Measurements from ENCODE around the gene TMEM156.
"Not testable (repeated sequence)": the region's sequence is repeated elsewhere in the genome, so short reads cannot be mapped to it uniquely, and the experiment has no call there.

Gene TMEM156

GRCh38 chr4:39002058-39002457 lies 30.2 kb downstream of the TMEM156 start:
- not testable (repeated sequence) for H3K4me1 ChIP-seq (ENCODE audit: control insufficient read depth, insufficient read depth, low read length); H3K27me3 ChIP-seq (ENCODE audit: control insufficient read depth, insufficient read depth, low read length, poor library complexity, severe bottlenecking); H3K9me3 ChIP-seq (ENCODE audit: control insufficient read depth, low read length); H3K4me3 ChIP-seq (ENCODE audit: insufficient read depth, low read depth, low read length); H3K36me3 ChIP-seq (ENCODE audit: control insufficient read depth, insufficient read depth, low read length); H3K27ac ChIP-seq (ENCODE audit: insufficient read depth, low read depth, low read length, poor library complexity, severe bottlenecking)
- 84 to 95% methylated on average over 2 of the region's 4 CpGs for WGBS, 2 experiments

- no peak overlapping the region for H3K4me3 ChIP-seq (ENCODE audit: insufficient read depth, low read depth, low read length)
- no peaks in the 10 kb centered on the region for H3K27me3 ChIP-seq (ENCODE audit: control insufficient read depth, insufficient read depth, low read length, poor library complexity, severe bottlenecking)
- no peaks in the 10 kb centered on the region for H3K9me3 ChIP-seq (ENCODE audit: control insufficient read depth, low read length)
- no peaks in the 10 kb centered on the region for H3K4me1 ChIP-seq (ENCODE audit: control insufficient read depth, insufficient read depth, low read length)
- 87 to 100% methylated on average over 2 of the region's 2 CpGs for WGBS, 2 experiments
- no peak overlapping the region for H3K27ac ChIP-seq (ENCODE audit: insufficient read depth, low read depth, low read length, poor library complexity, severe bottlenecking)
- no peaks in the 10 kb centered on the region for H3K36me3 ChIP-seq (ENCODE audit: control insufficient read depth, insufficient read depth, low read length)
Observed at GRCh38 chr4:38995660-38996005, 36.6 kb downstream of the TMEM156 start.

GRCh38 chr4:38994135-38994534 lies 38.1 kb downstream of the TMEM156 start:
- H3K36me3 ChIP-seq (ENCODE audit: control insufficient read depth, insufficient read depth, low read length), result no peaks in the 10 kb centered on the region

GRCh38 chr4:38993683-38994082 lies 38.5 kb downstream of the TMEM156 start:
- Histone ChIP-seq H3K27ac (ENCODE audit: insufficient read depth, low read depth, low read length, poor library complexity, severe bottlenecking) (no peak overlapping the region), H3K9me3 (ENCODE audit: control insufficient read depth, low read length) (no peaks in the 10 kb centered on the region), H3K27me3 (ENCODE audit: control insufficient read depth, insufficient read depth, low read length, poor library complexity, severe bottlenecking) (no peaks in the 10 kb centered on the region), H3K36me3 (ENCODE audit: control insufficient read depth, insufficient read depth, low read length) (no peaks in the 10 kb centered on the region), H3K4me1 (ENCODE audit: control insufficient read depth, insufficient read depth, low read length) (no peaks in the 10 kb centered on the region), H3K4me3 (ENCODE audit: insufficient read depth, low read depth, low read length) (no peak overlapping the region)
- WGBS, 2 experiments, result 91 to 93% methylated on average over 3 of the region's 3 CpGs

More at GRCh38 chr4:38994135-38994534, 38.1 kb downstream of the TMEM156 start:
- Histone ChIP-seq H3K4me3 (ENCODE audit: insufficient read depth, low read depth, low read length) (no peak overlapping the region), H3K27me3 (ENCODE audit: control insufficient read depth, insufficient read depth, low read length, poor library complexity, severe bottlenecking) (no peaks in the 10 kb centered on the region), H3K27ac (ENCODE audit: insufficient read depth, low read depth, low read length, poor library complexity, severe bottlenecking) (no peak overlapping the region), H3K4me1 (ENCODE audit: control insufficient read depth, insufficient read depth, low read length) (no peaks in the 10 kb centered on the region), H3K9me3 (ENCODE audit: control insufficient read depth, low read length) (no peaks in the 10 kb centered on the region)
- 90 to 93% methylated on average over 4 of the region's 4 CpGs for WGBS, 2 experiments

GRCh38 chr4:38990241-38990640 lies 42.0 kb downstream of the TMEM156 start:
- no peaks in the 10 kb centered on the region for H3K36me3 ChIP-seq (ENCODE audit: control insufficient read depth, insufficient read depth, low read length)
- H3K9me3 ChIP-seq (ENCODE audit: control insufficient read depth, low read length), result no peaks in the 10 kb centered on the region
- no peaks in the 10 kb centered on the region for H3K4me1 ChIP-seq (ENCODE audit: control insufficient read depth, insufficient read depth, low read length)
- no peak overlapping the region for H3K4me3 ChIP-seq (ENCODE audit: insufficient read depth, low read depth, low read length)
- WGBS, 2 experiments, result 89 to 97% methylated on average over 5 of the region's 5 CpGs
- H3K27me3 ChIP-seq (ENCODE audit: control insufficient read depth, insufficient read depth, low read length, poor library complexity, severe bottlenecking), result no peaks in the 10 kb centered on the region
- no peak overlapping the region for H3K27ac ChIP-seq (ENCODE audit: insufficient read depth, low read depth, low read length, poor library complexity, severe bottlenecking)

- Histone ChIP-seq H3K4me3 (ENCODE audit: insufficient read depth, low read depth, low read length) (no peak overlapping the region), H3K4me1 (ENCODE audit: control insufficient read depth, insufficient read depth, low read length) (no peaks in the 10 kb centered on the region), H3K27ac (ENCODE audit: insufficient read depth, low read depth, low read length, poor library complexity, severe bottlenecking) (no peak overlapping the region), H3K27me3 (ENCODE audit: control insufficient read depth, insufficient read depth, low read length, poor library complexity, severe bottlenecking) (no peaks in the 10 kb centered on the region), H3K9me3 (ENCODE audit: control insufficient read depth, low read length) (no peaks in the 10 kb centered on the region), H3K36me3 (ENCODE audit: control insufficient read depth, insufficient read depth, low read length) (no peaks in the 10 kb centered on the region)
- 91 to 96% methylated on average over 6 of the region's 6 CpGs for WGBS, 2 experiments
Observed at GRCh38 chr4:38989487-38989886, 42.7 kb downstream of the TMEM156 start.

- H3K36me3 ChIP-seq (ENCODE audit: control insufficient read depth, insufficient read depth, low read length); H3K4me3 ChIP-seq (ENCODE audit: insufficient read depth, low read depth, low read length); H3K4me1 ChIP-seq (ENCODE audit: control insufficient read depth, insufficient read depth, low read length); H3K27me3 ChIP-seq (ENCODE audit: control insufficient read depth, insufficient read depth, low read length, poor library complexity, severe bottlenecking); H3K9me3 ChIP-seq (ENCODE audit: control insufficient read depth, low read length); H3K27ac ChIP-seq (ENCODE audit: insufficient read depth, low read depth, low read length, poor library complexity, severe bottlenecking): not testable (repeated sequence)
- WGBS, 2 experiments, result 88 to 90% methylated on average over 8 to 9 of the region's 9 CpGs
Observed at GRCh38 chr4:38988353-38988752, 43.9 kb downstream of the TMEM156 start.

- no peaks in the 10 kb centered on the region for H3K4me1 ChIP-seq (ENCODE audit: control insufficient read depth, insufficient read depth, low read length)
- no peak overlapping the region for H3K27ac ChIP-seq (ENCODE audit: insufficient read depth, low read depth, low read length, poor library complexity, severe bottlenecking)
- no peaks in the 10 kb centered on the region for H3K9me3 ChIP-seq (ENCODE audit: control insufficient read depth, low read length)
- H3K27me3 ChIP-seq (ENCODE audit: control insufficient read depth, insufficient read depth, low read length, poor library complexity, severe bottlenecking), result no peaks in the 10 kb centered on the region
- H3K36me3 ChIP-seq (ENCODE audit: control insufficient read depth, insufficient read depth, low read length), result no peaks in the 10 kb centered on the region
- no peak overlapping the region for H3K4me3 ChIP-seq (ENCODE audit: insufficient read depth, low read depth, low read length)
Observed at GRCh38 chr4:38987491-38987890, 44.7 kb downstream of the TMEM156 start.

GRCh38 chr4:38985410-38986100 lies 46.7 kb downstream of the TMEM156 start:
- 71 to 77% methylated on average over 10 of the region's 10 CpGs for WGBS, 2 experiments
- no peaks in the 10 kb centered on the region for H3K4me1 ChIP-seq (ENCODE audit: control insufficient read depth, insufficient read depth, low read length)
- no peaks in the 10 kb centered on the region for H3K27me3 ChIP-seq (ENCODE audit: control insufficient read depth, insufficient read depth, low read length, poor library complexity, severe bottlenecking)
- no peaks in the 10 kb centered on the region for H3K36me3 ChIP-seq (ENCODE audit: control insufficient read depth, insufficient read depth, low read length)
- no peaks in the 10 kb centered on the region for H3K9me3 ChIP-seq (ENCODE audit: control insufficient read depth, low read length)
- no peak overlapping the region for H3K4me3 ChIP-seq (ENCODE audit: insufficient read depth, low read depth, low read length)
- H3K27ac ChIP-seq (ENCODE audit: insufficient read depth, low read depth, low read length, poor library complexity, severe bottlenecking), result peak overlapping the region; percentile 63

- WGBS, 2 experiments, result 83 to 87% methylated on average over 10 to 11 of the region's 12 CpGs
- Histone ChIP-seq H3K27ac (ENCODE audit: insufficient read depth, low read depth, low read length, poor library complexity, severe bottlenecking) (no peak overlapping the region), H3K4me3 (ENCODE audit: insufficient read depth, low read depth, low read length) (no peak overlapping the region)
Observed at GRCh38 chr4:38983787-38984598, 48.2 kb downstream of the TMEM156 start.

More at GRCh38 chr4:38983787-38984598, 48.2 kb downstream of the TMEM156 start:
- no peaks in the 10 kb centered on the region for H3K9me3 ChIP-seq (ENCODE audit: control insufficient read depth, low read length)
- H3K36me3 ChIP-seq (ENCODE audit: control insufficient read depth, insufficient read depth, low read length), result no peaks in the 10 kb centered on the region
- no peaks in the 10 kb centered on the region for H3K4me1 ChIP-seq (ENCODE audit: control insufficient read depth, insufficient read depth, low read length)
- H3K27me3 ChIP-seq (ENCODE audit: control insufficient read depth, insufficient read depth, low read length, poor library complexity, severe bottlenecking), result no peaks in the 10 kb centered on the region
